Activated CD8-positive, alpha-beta memory T cell treated with anti-CD3 and anti-CD28 coated beads for 1 hour (primary cell): Measurements from ENCODE around the gene CARD11.
"Not testable (repeated sequence)": the region's sequence is repeated elsewhere in the genome, so short reads cannot be mapped to it uniquely, and the experiment has no call there.

Source experiments
- DNase-seq, 2 donors: peaks; one replicate each; pipeline ENCODE4 v3.0.0-alpha.2; 2020; ENCODE audit warnings: low read depth in 1 of 2; ENCODE audit errors: extremely low read depth in 1 of 2

Gene CARD11

GRCh38 chr7:3025616-3026015 is 18.1 kb downstream of the CARD11 start:
- DNase-seq, result no peak

- DNase-seq, result no peak
Measured at GRCh38 chr7:3021825-3022224, 21.8 kb downstream of the CARD11 start.

- DNase-seq, result not testable (repeated sequence)
Measured at GRCh38 chr7:3021224-3021623, 22.4 kb downstream of the CARD11 start.

DNA sequence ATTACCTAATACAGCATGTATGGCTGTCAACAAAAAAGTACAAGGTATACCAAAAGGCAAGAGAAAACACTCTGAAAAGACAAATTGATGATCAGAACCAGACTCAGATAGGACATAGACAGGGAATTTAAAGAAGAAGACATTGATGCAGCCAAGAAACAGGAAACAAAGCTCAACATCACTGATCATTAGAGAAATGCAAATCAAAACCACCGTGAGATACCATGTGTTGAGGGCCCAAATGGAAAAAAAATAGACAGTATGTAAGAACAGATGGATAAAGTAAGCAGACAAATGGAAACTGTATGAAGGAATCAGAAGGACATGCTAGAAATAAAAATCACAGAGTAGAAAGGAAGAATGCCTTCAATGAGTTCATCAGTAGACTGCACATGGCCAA is 23.3 kb downstream of the CARD11 start:
- DNase-seq, result no peak

- DNase-seq, result no peak
Measured at GRCh38 chr7:3019801-3020200, 23.9 kb downstream of the CARD11 start.

DNA sequence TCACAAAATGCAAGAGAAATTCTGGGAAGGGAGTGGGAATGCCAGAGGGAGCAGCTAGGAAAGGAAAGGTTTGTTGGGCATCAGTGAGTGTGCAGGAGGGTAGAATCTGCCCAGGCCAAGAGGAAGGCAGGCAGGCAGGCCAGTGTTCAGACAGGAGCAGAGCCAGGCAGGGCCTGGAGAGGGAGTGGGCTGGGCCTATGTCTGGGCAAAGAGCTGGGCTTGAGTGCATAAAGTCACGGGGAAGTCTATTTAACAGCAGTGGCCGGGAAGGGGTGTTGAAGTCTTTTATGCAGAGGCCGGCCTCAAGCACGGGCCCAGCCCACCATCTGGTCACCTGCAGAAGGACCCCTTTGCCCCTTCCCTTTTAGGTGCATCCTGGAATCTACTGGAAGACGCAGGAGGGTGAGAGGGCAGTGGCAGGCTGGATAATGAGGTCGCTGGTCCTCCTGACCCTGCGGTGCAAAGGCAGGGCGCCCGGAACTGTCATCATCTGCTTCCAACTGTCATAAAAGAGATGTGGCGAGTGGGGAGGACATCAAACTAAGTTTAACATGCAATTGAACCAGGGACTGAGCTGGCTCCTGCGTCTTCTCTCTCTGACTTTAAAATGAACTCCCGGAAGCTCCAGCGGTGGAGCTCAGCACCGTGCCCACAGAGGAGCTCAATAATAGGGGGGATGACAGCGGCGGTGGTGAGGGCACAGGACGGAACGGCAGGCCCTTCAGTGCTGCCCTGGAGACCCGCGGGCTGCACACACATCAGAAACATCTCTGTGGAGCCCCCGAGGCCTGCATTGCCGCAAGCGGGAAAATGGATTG is 29.5 kb downstream of the CARD11 start:
- no peak for DNase-seq

DNA sequence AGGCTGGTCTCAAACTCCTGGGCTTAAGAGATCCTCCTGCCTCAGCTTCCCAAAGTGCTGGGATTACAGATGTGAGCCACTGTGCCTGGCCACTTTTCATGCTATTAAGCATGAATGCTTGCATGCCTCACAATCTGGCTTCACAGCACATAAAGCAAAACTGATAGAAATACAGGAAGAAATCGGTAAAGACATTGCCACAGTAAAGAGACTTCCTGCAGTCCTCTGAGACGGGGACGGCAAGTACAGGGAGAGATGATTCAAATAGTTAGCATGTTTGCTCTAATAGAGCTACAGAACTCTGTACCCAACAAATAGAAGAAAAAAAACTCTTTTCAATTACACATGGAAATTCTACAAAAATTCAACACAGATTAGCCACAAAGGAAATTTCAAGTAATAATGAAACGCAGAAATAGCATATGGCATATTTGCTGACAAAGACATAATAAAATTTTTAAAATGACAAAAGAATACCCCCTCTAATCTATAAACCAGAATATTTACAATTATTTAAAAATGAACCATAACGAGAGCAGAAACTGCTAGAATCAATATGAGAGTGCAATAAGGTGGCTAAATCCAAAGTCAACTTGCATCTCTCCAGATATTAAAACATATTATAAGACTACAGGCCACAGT is 32.3 kb downstream of the CARD11 start:
- DNase-seq, result no peak

DNA sequence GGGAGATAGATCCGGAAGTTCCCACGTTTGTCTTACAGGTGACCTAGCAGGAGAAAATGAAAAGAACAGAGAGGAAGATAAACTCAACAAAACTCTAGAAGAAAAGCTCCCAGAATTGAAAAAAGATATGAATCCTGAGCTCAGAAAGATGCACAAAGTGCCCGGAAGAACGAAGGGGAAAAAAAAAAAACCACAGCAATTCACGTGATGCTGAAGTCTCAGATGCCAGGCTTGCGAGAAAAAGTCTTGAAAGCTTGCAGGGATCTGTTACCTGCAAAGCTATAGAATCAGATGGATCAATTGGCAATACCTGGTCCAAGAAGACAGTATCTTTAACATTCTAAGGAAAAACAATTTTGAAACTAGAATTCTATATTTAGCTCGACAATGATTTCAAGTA is 33.5 kb downstream of the CARD11 start:
- no peak for DNase-seq

DNA sequence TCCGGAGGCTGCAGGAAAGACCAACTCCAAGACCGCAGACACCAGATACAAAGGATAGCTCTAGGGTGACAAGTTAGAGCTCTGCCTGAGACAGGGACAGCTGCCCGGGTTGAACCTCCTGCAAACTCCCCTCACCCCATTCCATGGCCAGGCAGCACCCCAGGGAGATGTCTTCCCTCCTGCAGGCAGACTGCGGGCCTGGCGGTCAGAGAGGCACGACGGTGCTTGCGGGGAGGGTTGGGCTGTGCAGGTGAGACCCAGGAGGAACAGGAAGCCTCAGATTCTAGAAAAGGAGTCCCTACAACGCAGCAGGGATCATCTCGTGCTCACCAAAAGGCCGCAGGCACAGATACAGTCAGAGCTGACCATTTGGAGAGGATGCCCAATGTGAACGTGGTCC is 34.6 kb downstream of the CARD11 start:
- no peak for DNase-seq

- no peak for DNase-seq
Measured at GRCh38 chr7:3008386-3008785, 35.3 kb downstream of the CARD11 start.

DNA sequence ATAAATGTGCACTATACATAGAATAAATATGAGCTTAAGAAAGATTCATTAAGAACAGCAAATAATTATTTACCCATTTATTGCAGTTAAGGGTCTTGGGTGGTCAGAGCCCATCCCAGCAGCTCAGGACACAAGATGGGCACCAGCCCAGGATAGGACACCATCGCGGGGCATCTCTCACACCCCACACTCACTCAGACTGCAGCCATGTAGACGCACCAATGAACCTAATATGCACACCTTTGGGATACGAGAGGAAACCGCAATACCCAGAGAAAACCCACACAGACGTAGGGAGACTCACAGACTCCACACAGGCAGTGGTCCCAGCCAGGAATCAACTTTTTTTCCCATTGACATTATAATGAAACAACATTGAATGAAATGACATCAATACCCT is 36.0 kb downstream of the CARD11 start:
- DNase-seq, result no peak

DNA sequence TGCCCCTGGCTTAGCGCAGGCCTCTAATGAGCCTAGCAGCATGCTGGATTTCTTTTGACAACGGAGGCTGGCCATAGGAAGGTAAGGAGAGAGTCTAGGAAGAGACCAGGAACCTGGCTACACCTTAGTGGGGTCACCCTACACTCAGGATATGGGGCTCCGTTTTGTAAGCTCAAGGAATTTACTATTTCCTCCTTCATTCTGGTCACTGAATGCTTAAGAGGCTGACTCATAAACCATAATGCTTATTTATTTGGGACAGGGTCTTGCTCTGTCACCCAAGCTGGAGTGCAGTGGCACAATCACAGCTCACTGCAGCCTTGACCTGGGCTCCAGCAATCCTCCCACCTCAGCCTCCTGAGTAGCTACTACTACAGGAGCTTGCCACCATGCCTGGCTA is 38.4 kb downstream of the CARD11 start:
- DNase-seq, result no peak

GRCh38 chr7:3003936-3004335 is 39.7 kb downstream of the CARD11 start:
- DNase-seq, result no peak

- no peak for DNase-seq
Measured at GRCh38 chr7:3002631-3003030, 41.0 kb downstream of the CARD11 start.

DNA sequence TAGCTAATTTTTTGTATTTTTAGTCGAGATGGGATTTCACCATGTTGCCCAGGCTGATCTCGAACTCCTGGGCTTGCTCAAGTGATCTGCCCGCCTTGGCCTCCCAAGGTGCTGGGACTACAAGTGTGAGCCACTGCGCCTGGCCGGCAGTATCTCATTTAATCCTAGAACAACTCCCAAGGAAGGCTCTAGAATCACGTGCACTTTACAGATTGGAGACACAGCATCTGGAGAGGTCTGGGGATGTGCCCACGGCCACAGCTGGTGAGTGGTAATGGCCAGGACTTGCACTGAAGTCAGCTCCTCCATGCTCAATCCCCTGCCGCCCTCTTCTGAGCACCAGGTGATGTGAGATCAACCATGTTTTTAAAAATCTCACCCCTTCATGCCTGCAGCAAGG is 43.1 kb downstream of the CARD11 start:
- DNase-seq, result no peak

GRCh38 chr7:2999078-2999500 is 44.6 kb downstream of the CARD11 start:
- no peak for DNase-seq

- DNase-seq, result no peak
Measured at GRCh38 chr7:2997014-2997413, 46.7 kb downstream of the CARD11 start.

GRCh38 chr7:2996141-2996540 is 47.5 kb downstream of the CARD11 start:
- no peak for DNase-seq

DNA sequence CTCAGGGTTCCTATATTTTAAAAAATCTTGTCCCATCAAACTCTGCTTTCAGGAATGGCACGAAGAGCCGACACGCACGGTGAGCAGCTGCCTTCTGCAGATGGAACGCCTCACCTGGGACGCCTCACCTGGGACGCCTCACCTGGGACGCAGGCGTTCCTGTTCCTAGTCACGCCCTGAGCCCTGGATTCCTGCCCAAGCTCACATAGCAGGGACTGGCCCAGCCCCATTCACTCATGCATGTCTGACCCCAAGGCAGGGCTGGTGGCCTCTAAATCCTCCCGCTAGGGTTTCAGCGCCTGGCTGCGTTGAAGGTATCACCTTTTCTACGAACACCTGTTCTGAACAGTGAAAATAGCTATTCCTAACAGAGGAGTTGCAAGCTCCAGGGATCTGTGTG is 49.8 kb downstream of the CARD11 start:
- DNase-seq, result no peak

DNA sequence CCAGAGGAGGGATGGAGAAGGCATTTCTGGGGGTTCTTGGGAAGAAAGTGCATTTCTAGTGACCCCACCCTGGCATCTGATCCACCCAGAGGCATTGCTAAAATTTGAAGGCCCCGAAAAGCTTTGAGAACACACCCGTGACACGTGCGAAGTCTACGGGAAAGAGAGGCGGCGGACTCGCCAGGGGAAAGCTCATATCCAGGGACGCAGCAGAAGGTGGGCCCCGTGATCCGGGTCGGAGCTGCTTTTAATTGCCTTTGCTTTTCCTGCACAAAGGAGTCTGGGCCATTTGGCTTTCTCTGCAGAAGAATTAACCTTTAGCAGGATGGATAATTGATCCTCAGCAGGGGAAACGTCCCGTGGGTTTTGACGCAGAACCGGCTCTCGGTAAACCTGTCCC is 50.3 kb downstream of the CARD11 start:
- no peak for DNase-seq

DNA sequence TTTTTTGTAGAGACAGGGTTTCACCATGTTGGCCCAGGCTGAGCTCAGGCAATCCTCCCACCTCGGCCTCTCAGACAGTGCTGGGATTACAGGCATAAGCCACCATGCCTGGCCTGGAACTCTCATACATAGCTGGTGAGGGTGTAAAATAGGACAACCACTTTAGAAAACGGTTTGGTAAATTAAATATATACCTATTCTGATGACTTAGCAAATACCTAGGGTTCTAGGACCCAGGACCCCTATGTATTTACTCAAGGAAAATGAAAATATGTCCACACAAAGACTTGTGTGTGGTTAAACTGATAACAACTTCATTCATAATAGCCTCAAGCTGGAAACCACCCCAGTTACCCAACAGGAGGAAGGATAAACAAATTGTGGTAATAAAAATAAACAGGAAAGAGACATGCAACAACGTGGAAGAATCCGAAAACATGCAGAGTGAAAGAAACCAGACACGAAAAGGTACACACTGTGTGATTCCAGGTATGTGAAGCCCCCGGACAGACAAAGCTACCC is 52.7 kb downstream of the CARD11 start:
- no peak for DNase-seq

- no peak for DNase-seq
Measured at GRCh38 chr7:2986561-2986960, 57.1 kb downstream of the CARD11 start.
